Cerebellar cortex (tissue), 1 donor: ENCODE results near the gene PPP2R5C.
A peak's percentile ranks its signal among the peaks of the same experiment; 100 is the strongest.
"Not testable (repeated sequence)": the region's sequence is repeated elsewhere in the genome, so short reads cannot be mapped to it uniquely, and the experiment has no call there.

Source experiments
- DNase-seq: peaks from one replicate; pipeline ENCODE4 v3.0.0-alpha.2; 2015; ENCODE audit warnings: low spot score

PPP2R5C gene

DNA sequence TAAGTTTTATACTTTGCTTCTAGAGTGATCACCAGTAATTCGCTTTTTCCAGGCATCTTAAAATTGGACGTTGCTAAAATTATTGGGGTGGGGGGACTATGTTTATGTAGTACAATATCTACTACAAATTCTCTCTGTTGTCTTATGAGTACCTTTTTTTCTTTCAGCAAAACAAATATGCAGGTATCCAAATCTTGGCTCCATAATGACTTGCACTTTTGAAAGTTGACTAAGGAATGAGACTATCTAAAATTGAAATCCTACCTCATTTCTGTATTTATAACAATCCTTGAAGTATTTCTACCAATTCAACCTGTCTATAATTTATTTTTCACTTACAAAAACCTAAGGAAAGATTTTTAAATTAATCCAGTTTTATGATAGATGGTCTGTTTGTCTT, 205.2 kb downstream of the PPP2R5C start:
- DNase-seq, result no peak

DNA sequence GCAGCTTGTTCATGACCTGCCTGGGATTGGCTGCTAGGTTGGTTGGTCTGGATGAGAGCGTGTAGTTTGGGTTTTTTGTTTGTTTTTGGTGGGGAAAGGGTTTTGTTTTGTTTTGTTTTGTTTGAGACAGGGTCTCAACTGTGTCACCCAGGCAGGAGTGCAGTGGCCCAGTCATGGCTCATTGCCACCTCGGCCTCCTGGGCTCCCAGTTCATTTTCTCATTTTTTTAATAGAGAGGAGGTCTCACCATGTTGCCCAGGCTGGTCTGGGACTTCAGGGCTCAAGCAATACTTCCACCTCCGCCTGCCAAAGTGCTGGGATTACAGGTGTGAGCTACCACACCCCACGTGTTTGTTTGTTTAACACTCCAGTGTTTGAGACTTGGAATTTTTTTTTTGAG, 206.7 kb downstream of the PPP2R5C start:
- DNase-seq, result no peak

DNA sequence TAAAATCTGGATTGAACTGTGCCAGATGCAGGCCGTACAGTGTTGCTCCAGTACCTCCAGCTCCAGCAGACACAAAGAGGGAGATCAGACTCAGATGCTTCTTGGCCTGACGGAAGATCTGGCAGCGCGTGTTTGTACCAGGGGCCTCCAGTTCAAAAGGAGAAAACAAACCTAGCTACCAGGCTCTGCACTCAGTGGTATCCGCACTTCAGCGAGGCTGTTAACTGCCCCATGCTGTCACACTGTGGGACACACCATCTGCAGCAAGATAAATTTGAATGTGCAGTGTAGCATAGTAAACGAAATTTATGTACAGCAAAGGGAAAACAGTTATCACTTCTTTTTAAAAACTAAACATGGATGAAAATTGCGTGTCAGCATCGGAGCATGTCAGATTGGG, 208.0 kb downstream of the PPP2R5C start:
- DNase-seq, result peak; percentile 88

DNA sequence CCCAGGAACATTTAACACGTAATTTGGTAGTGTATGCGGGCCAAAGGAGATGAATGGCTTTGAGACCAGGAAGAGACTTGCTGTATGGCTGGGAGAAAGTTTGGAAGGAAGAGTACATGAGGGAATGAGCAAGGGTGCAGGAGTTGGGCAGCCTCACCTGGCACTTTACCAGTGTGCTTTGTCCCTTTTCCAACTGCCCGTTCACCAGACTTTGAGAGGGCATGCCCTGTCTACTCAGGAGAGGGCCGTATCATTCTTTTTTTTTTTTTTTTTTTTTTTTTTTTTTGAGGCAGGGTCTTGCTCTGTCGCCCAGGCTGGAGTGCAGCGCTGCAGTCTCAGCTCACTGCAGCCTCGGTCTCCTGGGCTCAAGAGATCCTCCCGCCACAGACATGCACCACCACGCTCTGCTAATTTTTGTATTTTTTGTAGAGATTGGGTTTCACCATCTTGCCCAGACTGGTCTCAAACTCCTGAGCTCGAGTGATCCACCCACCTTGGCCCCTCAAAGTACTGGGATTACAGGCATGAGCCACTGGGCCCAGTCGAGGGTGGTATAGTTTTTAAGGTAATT, 209.4 kb downstream of the PPP2R5C start:
- DNase-seq, result no peak

DNA sequence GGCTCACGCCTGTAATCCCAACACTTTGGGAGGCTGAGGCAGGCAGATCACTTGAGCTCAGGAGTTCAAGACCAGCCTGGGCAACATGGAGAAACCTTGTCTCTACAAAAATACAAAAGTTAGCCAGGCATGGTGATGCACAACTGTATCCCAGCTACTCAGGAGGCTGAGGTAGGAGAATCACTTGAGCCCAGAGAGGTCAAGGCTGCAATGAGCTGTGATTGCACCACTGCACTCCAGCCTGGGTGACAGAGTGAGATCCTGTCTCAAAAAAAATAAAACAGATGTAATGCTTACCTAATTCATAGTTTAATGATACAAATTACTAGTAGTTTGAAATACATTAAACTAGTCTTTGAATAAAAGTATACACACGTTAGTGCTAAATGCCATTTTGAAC, 209.9 kb downstream of the PPP2R5C start:
- not testable (repeated sequence) for DNase-seq

DNA sequence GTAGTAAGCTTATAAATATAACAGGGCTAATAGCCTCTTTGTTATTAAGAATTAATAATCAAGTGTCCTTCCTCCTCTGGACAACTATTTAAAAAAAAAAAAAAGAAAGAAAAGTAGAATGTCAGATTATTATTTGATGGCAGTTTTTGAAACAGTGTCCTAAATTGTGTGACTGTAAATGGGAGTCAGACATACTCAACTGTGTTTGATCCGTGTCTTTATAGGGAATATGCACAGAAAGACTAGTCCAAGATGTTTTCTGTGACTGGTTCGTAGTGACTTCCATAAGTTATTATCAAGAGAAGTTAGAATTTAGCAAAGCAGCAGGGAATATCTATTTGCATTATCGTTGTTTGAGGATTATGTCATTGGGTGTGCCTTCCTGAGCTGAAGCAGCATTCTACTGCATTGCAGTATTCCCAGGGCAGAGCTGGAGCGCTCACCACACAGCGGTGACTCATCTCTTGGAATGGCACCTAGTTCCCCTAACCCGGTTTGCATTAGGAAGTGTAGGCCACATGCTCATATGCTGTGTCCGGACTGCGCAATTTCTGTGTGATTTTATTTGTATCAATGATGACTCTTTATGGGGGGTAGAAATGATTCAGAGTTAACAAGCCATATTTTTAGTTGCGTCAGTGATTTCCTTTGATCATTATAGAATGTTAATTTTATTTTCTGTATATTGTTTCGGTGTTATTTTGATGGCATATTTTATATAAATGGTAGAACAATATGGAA, 210.8 kb downstream of the PPP2R5C start:
- peak; percentile 93 for DNase-seq

DNA sequence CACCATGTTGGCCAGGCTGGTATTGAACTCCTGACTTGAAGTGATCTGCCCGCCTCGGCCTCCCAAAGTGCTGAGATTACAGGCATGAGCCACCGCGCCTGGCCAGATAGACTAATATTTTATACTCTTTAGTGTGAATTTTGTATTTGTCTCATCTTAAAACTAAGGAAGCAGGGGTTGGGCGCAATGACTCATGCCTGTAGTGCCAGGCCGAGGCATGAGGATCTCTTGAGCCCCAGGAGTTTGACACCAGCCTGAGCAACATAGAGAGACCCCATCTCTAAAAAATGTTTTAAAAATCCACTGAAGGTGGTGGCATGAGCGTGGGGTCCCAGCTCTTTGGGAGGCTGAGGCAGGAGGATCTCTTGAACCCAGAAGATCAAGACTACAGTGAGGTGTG, 211.8 kb downstream of the PPP2R5C start:
- no peak for DNase-seq

DNA sequence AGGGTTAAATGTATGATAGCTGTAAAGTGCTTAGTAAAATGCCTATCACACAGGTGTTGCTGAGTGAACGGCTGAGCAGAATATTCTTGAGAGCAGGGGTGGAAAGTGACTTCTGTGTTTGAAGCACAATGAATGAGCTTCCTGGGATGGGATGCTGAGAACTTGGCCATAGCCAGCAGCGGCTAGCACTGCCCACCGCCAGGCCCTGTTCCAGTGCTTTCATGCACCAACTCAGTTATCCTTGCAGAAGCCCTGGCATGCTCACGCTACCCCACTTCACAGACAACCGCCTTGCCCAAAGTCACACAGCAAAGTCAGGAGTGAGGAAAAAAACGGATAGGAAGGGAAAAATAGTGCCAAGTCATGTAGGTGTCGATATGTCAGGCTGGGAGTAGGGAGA, 213.7 kb downstream of the PPP2R5C start:
- DNase-seq, result peak; percentile 46
